Activated CD8-positive, alpha-beta memory T cell treated with anti-CD3 and anti-CD28 coated beads, Interleukin-2, amount 50 U/mL, for 48 hours (primary cell): ENCODE data around the gene KIAA0513.

Source experiments
- DNase-seq: peaks from one replicate; pipeline ENCODE4 v3.0.0-alpha.2; 2020

Gene KIAA0513

DNA sequence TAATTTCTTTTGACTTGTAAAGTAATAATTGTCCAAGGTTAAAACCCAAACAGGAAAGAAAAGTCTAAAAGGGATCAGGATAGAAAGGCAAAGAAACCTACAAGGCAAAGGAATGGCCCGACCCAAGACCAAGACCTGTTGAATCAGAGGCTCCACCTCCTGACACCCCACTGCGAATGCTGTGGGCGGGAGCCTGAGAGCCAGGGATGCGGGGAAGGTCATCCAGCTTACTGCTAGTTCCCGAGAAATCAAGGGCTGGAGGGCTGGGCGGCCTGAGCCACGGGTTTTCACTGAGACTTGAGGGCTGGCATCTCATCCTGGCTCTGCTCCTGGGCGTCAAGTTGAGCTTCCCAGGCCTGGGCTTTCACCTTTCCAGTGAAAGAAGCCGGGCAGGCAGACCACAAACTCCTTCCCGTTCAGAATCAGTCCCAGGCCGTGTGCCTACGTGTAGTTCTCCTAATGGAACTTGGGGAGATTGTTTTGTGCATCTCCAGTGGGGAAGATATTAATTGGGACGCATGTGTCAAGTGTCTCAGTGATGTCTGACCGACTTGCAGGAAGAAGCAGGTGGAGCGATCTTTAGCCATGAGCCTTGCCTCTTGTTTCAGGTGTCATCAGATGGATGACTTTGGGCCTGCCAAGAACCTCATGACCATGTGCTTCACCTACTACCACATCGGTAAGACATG is 47.8 kb downstream of the KIAA0513 start:
- DNase-seq = no peak

DNA sequence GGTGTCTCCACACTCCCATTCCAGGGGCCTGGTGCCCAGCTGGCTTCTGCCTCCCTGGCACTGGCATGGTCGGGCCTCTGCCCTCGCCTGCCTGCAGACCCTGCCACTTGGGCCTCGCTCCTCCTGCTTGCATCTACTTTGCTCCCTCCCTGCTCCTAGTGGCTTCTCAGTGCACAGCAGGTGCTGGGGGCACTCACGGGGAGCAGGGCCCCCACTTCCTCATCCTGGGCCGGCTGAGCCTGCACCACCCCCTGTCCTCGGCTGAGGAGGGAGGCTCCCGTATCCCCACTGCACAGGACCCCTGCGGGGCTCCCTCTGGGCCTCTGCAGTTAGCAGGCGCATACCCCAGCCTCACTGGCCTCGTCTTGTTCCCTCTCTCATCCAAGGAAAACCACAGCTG is 49.4 kb downstream of the KIAA0513 start:
- DNase-seq = no peak

DNA sequence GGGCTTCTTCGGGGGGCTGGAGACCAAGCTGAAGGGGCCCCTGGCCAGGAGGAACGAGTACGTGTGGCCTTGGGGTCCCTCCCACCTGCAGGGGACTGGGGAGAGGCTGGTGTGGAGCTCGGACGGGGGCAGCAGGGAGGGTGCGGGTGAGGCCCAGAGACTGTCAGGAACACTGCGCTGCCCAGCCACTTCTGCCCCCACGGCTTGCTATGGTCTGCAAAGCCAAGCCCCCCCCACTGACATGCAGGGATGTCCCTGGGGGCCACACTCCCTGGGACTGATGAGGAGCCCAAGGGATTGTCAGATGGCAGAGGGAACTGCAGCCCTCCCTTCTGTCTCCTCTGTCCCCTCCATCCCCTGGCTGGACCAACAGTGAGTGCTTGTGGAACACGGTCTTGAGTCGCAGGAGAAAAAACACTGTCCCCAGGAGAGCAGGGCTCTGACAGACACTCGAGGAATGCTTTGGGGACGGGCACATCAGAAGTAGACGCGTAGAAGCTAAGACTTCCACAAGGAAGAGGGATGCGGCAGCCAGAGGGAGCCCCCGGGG is 50.1 kb downstream of the KIAA0513 start:
- DNase-seq = no peak

GRCh38 chr16:85078226-85078625 is 50.6 kb downstream of the KIAA0513 start:
- no peak for DNase-seq

GRCh38 chr16:85078952-85079351 is 51.4 kb downstream of the KIAA0513 start:
- DNase-seq = no peak

- DNase-seq = no peak
Measured at GRCh38 chr16:85079785-85080570, 52.4 kb downstream of the KIAA0513 start.

DNA sequence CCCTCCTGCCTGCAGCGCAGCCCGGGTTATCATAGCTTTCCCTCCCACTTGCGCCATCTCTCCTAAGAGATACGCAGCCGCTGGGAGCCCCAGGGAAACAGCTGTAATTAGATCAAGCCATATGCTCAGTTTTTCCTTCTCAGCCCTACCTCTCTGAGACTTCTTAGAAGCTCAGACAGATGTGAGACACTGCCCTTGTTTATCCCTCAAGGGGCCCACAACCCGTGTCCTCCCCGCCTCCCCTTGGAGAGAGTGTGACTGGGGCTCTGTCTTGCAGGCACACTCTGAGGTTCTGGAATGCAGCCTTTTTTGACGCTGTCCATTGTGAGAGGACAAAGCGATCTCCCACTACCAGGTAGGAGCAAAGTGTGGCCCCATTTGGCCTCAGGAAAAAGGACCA is 53.4 kb downstream of the KIAA0513 start:
- DNase-seq = no peak

GRCh38 chr16:85081765-85082164 is 54.2 kb downstream of the KIAA0513 start:
- DNase-seq = no peak

DNA sequence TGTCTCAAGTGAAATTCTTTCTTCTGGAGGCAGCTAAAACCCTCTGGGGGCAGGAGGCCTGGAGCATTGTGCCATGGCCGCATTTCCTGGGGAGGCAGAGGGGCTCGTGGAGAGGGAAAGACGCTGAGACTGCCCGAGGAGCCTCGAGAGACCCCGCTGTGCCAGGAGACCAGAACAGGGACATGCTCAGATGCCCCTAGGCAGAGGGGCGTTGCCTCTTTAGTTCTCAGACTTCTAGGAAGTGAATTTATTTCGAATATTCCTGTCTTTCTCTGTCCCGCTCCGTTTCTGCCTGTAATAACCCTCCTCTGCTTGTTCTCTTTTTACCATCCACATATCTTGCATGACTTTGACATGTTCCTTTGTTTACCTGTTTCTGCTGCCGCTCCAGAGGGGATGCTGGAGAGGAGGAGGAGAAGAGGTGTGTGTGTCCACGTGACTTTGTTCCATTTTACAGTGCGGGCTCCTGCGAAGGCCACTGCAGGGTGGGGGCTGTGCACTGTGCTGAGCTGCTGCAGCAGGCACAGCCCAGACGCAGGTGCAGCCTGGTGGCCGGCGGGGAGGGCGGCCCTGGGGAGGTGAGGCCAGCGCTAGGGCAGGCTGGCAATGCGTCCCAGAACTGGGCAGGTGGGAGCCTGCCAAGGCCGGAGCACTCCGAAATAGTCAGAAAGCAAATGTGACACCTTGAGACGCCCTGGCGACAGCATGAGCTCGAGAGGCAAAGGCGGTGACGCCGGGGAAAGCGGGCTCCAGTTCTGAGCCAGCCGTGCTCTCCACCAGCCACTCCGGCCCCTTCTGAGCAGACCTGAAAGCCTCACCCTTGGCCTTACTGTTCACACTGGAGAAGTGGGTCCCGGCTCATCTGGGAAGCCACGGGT is 54.8 kb downstream of the KIAA0513 start:
- no peak for DNase-seq

DNA sequence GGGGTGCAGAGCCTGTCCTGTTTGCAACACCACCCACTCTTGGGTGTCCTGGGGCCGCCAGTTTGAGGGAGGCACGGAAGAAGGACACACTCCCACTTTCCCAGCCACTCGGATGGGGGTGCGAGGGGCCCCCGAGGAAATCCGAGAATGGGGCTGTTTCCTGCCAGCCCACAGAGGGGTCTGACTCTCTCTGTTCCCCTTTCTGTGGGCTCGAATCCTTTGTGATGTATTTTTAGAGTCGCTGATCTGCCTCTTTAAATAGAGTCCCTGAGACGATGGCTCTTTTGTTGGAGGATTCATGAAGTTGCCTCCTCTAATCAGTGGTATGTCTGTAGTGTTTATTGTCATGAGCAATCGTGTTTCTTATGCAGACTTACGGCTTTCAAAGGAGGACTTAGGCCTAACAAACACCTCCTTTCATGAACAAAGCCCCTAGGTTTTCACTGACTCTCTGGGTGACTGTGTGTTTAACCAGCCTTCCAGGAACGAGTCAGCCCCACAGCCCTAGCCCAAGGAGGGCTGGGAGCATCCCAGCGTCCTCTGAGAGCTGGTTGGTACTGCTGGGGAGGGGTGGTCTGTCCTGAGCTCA is 55.5 kb downstream of the KIAA0513 start:
- no peak for DNase-seq

GRCh38 chr16:85084841-85085510 is 57.4 kb downstream of the KIAA0513 start:
- no peak for DNase-seq

DNA sequence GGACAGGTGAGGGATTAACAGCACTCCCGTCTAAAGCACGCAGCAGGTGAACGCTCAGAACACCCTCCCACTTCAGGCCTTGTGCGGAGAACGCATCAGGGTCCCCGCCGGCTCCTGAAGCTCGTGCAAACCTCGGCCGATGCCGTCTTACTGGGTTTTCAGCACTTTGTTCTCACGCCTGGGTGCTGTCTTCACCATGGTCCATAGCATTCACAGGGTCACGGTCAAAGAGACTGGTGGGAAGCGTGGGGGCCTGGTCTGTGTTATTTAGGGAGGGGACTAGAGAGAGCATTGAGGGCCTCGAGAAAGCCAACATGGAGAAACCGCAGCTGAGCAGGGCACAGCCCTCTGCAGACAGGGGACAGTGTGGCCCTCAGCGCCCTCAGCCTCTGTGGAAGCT is 58.1 kb downstream of the KIAA0513 start:
- no peak for DNase-seq

DNA sequence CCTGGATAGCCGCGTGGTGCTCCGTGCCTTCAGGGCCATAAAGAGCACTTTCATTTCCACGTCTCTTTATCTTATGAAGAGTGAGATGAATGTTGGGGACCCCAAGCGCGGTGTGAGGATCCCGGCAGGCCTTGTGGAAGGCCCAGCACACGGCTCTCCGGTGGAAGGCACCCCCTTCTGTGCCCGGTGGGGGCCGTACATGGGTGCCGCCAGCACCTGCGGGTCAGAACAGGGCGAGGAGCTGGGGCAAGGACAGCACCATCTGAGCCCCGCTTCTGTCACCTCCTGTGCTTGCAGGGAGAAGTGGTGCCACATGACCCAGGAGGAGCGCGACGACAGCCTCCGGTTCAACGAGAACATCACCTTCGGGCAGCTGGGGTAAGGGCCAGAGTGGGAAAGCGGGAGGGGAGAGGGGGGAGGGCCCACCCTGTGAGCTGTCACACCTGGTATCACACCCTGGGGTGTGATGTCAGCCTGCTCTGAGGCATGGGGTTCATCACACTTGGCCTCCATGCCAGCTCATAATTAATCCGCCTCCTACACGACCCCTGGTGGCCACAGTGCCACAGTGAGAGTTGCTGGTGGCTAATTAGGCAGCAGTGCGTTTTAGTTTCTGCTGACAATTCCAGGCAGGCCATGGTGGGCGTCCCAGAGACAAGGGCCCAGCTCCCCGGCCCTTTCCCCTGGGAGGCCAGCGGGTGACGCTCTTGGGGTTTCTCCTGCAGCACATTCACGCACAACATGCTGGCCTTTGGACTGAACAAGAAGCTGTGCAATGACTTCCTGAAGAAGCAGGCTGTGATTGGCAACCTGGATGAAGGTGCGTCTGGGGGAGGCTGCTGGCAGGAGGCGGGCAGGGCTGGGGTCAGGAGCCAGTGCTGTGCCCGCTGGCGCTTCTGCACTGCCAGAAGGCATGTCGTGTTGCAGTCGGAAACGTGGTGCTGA is 59.0 kb downstream of the KIAA0513 start:
- DNase-seq = peak; percentile 86

- no peak for DNase-seq
Measured at GRCh38 chr16:85087899-85088569, 60.4 kb downstream of the KIAA0513 start.

DNA sequence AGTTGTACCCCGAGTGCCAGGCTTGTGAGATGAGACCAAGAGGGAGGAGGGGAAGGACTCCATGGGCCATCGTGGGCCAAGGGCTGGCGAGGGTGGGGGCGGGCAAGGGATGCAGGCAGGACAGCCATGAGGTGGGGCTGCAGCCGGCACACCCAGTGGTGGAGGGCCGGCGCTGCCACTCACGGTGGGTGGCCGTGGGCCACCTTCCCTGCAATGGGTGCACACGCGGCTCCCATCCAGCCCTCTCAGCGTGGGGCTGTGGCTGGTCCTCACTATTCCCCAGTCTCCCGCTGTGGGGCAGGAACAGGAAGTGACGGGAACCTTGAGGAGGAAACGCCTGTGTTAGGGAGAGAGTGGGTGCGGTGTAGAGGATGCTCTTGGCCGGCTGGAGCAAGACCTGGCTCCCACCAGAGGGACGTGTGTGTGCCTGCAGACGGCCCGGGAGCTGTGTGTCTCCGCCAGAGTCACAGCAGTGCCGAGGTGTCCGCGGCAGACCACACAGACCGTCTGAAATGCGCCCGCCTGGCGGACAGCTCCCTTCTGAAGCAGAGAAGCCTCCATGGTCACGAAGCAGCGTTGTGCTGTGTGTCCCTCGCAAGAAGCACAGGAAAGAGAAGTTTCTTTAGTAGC is 61.1 kb downstream of the KIAA0513 start:
- DNase-seq = no peak

DNA sequence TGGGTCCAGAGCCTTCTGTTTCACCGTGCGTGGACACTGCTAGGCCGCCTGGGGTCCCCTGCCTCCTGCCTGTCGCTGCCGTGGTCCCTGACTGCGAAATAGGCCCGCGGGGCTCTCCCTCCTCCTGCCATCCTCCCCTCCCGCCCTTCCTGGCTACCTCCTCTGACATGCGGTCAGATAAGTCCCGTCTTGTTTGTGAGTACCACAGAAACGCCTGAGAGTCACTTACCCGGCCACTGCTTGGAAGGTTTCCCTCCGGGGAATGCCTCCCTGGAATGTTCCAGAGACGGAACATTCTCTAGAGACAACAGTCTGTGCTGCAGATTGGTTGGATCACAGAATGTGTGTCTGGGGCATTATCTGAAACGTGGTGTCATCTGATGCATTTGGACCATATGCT is 61.9 kb downstream of the KIAA0513 start:
- no peak for DNase-seq

GRCh38 chr16:85090181-85090580 is 62.6 kb downstream of the KIAA0513 start:
- no peak for DNase-seq

GRCh38 chr16:85090873-85091521 is 63.4 kb downstream of the KIAA0513 start:
- DNase-seq = no peak

DNA sequence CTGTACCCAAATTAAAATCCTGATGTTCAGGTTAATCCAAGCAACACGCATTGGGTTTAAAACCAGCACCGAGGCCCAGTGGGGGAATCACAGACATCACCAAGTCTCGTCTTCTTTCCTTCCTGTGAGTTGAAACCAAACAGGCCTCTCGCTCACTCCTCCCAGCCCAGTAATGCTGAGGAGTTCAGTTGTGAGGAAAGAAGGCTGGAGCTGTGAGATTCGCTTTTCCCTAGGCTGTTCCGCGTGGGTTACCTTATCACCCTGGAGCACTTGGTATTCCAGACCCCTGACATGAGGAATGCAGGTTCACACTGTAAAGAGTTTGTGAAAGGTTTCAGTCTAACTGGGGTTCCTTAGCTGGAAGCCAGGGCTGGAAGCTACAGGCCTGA is 63.9 kb downstream of the KIAA0513 start:
- no peak for DNase-seq
